HEK293 (cell line): ENCODE measurements around the gene ZMPSTE24.

ENCODE experiments used
- CTCF ChIA-PET: fragments of 350-600 bp; formaldehyde crosslinking; extraction: SDS; loops from one replicate; lab custom pipeline; 2021; ENCODE audit warnings: antibody characterized with exemption; lab: Yijun Ruan, JAX
- POLR2A ChIA-PET: fragments of 300-600 bp; formaldehyde crosslinking; extraction: SDS; loops from one replicate; lab custom pipeline; 2020; ENCODE audit warnings: antibody characterized with exemption, inconsistent platforms; lab: Yijun Ruan, JAX
- H3K27ac ChIP-seq: fragments of 200-500 bp; sonication (Bioruptor generic); 2 replicates; pipeline ENCODE4 v1.5.1; 2014; ENCODE audit warnings: low read depth, low read length, control low read depth, inconsistent platforms; ENCODE audit errors: extremely low read depth
- H3K36me3 ChIP-seq, 2 experiments: fragments of 200-500 bp in 1 of 2; sonication (Bioruptor generic) in 1 of 2; 1 replicate in 1 of 2; 2 replicates in 1 of 2; pipeline ENCODE4 v1.5.1; 2014 to 2017; ENCODE audit warnings: inconsistent platforms in 2 of 2, low read length in 2 of 2; ENCODE audit not compliant: control insufficient read depth in 2 of 2, insufficient read depth in 1 of 2
- H3K4me1 ChIP-seq: fragments of 200-500 bp; sonication (Bioruptor generic); 2 replicates; pipeline ENCODE4 v1.5.1; 2014; ENCODE audit warnings: mild to moderate bottlenecking, low read length, inconsistent platforms; ENCODE audit not compliant: control insufficient read depth, insufficient read depth
- H3K4me3 ChIP-seq: 2 replicates; pipeline ENCODE4 v1.5.1; 2011; ENCODE audit warnings: low read depth, mild to moderate bottlenecking, control low read depth, low read length, moderate library complexity
- H3K9me3 ChIP-seq: fragments of 200-500 bp; sonication (Bioruptor generic); 2 replicates; pipeline ENCODE4 v1.5.1; 2014; ENCODE audit warnings: low read depth, low read length, inconsistent platforms; ENCODE audit not compliant: control insufficient read depth, insufficient read depth
- AEBP2 ChIP-seq: fragments of 450-650 bp; formaldehyde crosslinking; IDR thresholded peaks from 2 replicates; pipeline ENCODE4 v1.5.1; 2016; ENCODE audit warnings: missing biosample characterization, missing genetic modification characterization, borderline replicate concordance
- EGR2 ChIP-seq: fragments of 450-650 bp; formaldehyde crosslinking; IDR thresholded peaks from 2 replicates; pipeline ENCODE4 v1.5.1; 2016; ENCODE audit warnings: low read depth, missing biosample characterization, missing genetic modification characterization
- GLI2 ChIP-seq: fragments of 450-650 bp; formaldehyde crosslinking; IDR thresholded peaks from 2 replicates; pipeline ENCODE4; 2017; ENCODE audit warnings: missing biosample characterization, missing genetic modification characterization, low read depth, borderline replicate concordance
- HIC1 ChIP-seq: fragments of 450-650 bp; formaldehyde crosslinking; IDR thresholded peaks from 2 replicates; pipeline ENCODE4 v1.5.1; 2016; ENCODE audit warnings: missing biosample characterization, missing genetic modification characterization
- KLF10 ChIP-seq: fragments of 450-650 bp; IDR thresholded peaks from 2 replicates; pipeline ENCODE4 v1.5.1; 2018; ENCODE audit warnings: missing biosample characterization, mild to moderate bottlenecking, missing genetic modification characterization
- MEIS1 ChIP-seq: sonication (generic); formaldehyde crosslinking; IDR thresholded peaks from 2 replicates; pipeline ENCODE4 v1.8.1; 2022; ENCODE audit warnings: missing genetic modification reagents, mild to moderate bottlenecking, borderline replicate concordance
- SALL2 ChIP-seq: fragments of 450-650 bp; formaldehyde crosslinking; IDR thresholded peaks from 2 replicates; pipeline ENCODE4 v1.5.0; 2017; ENCODE audit warnings: missing biosample characterization, mild to moderate bottlenecking, missing genetic modification characterization, borderline replicate concordance
- SP2 ChIP-seq: fragments of 450-650 bp; formaldehyde crosslinking; IDR thresholded peaks from 2 replicates; pipeline ENCODE4 v1.5.1; 2016; ENCODE audit warnings: missing biosample characterization, missing genetic modification characterization
- ZFHX2 ChIP-seq: fragments of 450-650 bp; formaldehyde crosslinking; conservative IDR thresholded peaks from 2 replicates; pipeline ENCODE4 v1.5.1; 2016; ENCODE audit warnings: missing biosample characterization, missing genetic modification characterization
- ZNF121 ChIP-seq: fragments of 450-650 bp; formaldehyde crosslinking; IDR thresholded peaks from 2 replicates; pipeline ENCODE4 v1.5.1; 2016; ENCODE audit warnings: missing biosample characterization, missing genetic modification characterization
- ZNF202 ChIP-seq: fragments of 450-650 bp; formaldehyde crosslinking; IDR thresholded peaks from 2 replicates; pipeline ENCODE4 v1.5.1; 2016; ENCODE audit warnings: missing biosample characterization, missing genetic modification characterization, borderline replicate concordance
- ZNF223 ChIP-seq: fragments of 450-650 bp; formaldehyde crosslinking; IDR thresholded peaks from 2 replicates; pipeline ENCODE4 v1.5.1; 2016; ENCODE audit warnings: missing biosample characterization, missing genetic modification characterization
- ZNF23 ChIP-seq: fragments of 450-650 bp; formaldehyde crosslinking; IDR thresholded peaks from 2 replicates; pipeline ENCODE4 v1.5.1; 2016; ENCODE audit warnings: missing biosample characterization, missing genetic modification characterization, borderline replicate concordance
- ZNF239 ChIP-seq: fragments of 450-650 bp; formaldehyde crosslinking; IDR thresholded peaks from 2 replicates; pipeline ENCODE4 v1.5.1; 2016; ENCODE audit warnings: missing biosample characterization, missing genetic modification characterization
- ZNF449 ChIP-seq: fragments of 450-650 bp; formaldehyde crosslinking; IDR thresholded peaks from 2 replicates; pipeline ENCODE4 v1.5.1; 2017; ENCODE audit warnings: missing biosample characterization, mild to moderate bottlenecking, missing genetic modification characterization, moderate library complexity
- ZNF580 ChIP-seq: fragments of 450-650 bp; formaldehyde crosslinking; IDR thresholded peaks from 2 replicates; pipeline ENCODE4 v1.5.1; 2016; ENCODE audit warnings: missing biosample characterization, missing genetic modification characterization
- ZNF596 ChIP-seq: fragments of 450-650 bp; IDR thresholded peaks from 2 replicates; pipeline ENCODE4 v1.5.0; 2018; ENCODE audit warnings: missing biosample characterization, mild to moderate bottlenecking, missing genetic modification characterization, moderate library complexity
- ZNF707 ChIP-seq: fragments of 450-650 bp; formaldehyde crosslinking; IDR thresholded peaks from 2 replicates; pipeline ENCODE4 v1.5.1; 2016; ENCODE audit warnings: missing biosample characterization, missing genetic modification characterization
- ZNF792 ChIP-seq: fragments of 450-650 bp; formaldehyde crosslinking; IDR thresholded peaks from 2 replicates; pipeline ENCODE4 v1.5.1; 2016; ENCODE audit warnings: missing biosample characterization, missing genetic modification characterization
- ZNF830 ChIP-seq: fragments of 450-650 bp; IDR thresholded peaks from 2 replicates; pipeline ENCODE4 v1.5.0; 2018; ENCODE audit warnings: missing biosample characterization, missing genetic modification characterization, low read depth, mild to moderate bottlenecking, moderate library complexity
- ZSCAN16 ChIP-seq: fragments of 450-650 bp; formaldehyde crosslinking; IDR thresholded peaks from 2 replicates; pipeline ENCODE4 v1.5.1; 2016; ENCODE audit warnings: missing biosample characterization, missing genetic modification characterization
- ZSCAN4 ChIP-seq: fragments of 450-650 bp; formaldehyde crosslinking; IDR thresholded peaks from 2 replicates; pipeline ENCODE4 v1.5.1; 2017; ENCODE audit warnings: missing biosample characterization, missing genetic modification characterization
- ZSCAN5A ChIP-seq: fragments of 450-650 bp; formaldehyde crosslinking; IDR thresholded peaks from 2 replicates; pipeline ENCODE4 v1.5.1; 2016; ENCODE audit warnings: missing biosample characterization, missing genetic modification characterization

ZMPSTE24 gene

GRCh38 chr1:40316595-40317393 is 58.8 kb downstream of the ZMPSTE24 start, which contains the start of gene COL9A2 (continued):
- TF ChIP-seq GLI2 (tag by site-specific recombination) (no peak), ZNF121 (tag by site-specific recombination) (no peak), SALL2 (tag by site-specific recombination) (no peak), ZSCAN5A (tag by site-specific recombination) (no peak), ZNF830 (tag by site-specific recombination) (no peak), ZNF239 (tag by site-specific recombination) (no peak), SP2 (tag by site-specific recombination) (peak; percentile 31; the same call in 1 of the 2 replicates), ZNF223 (tag by site-specific recombination) (no peak), ZNF707 (tag by site-specific recombination) (no peak), ZNF202 (tag by site-specific recombination) (no peak), KLF10 (no peak), ZSCAN16 (tag by site-specific recombination) (no peak), ZSCAN4 (tag by site-specific recombination) (no peak), AEBP2 (no peak), MEIS1 (CRISPR knock-in tag) (no peak), ZFHX2 (tag by site-specific recombination) (peak; percentile 81), ZNF792 (tag by site-specific recombination) (0 out of 2 replicates have a peak, but pooled peaks have one; percentile 31), EGR2 (tag by site-specific recombination) (peak; percentile 42; the same call in 1 of the 2 replicates), HIC1 (tag by site-specific recombination) (0 out of 2 replicates have a peak, but pooled peaks have one; percentile 24)

GRCh38 chr1:40317394-40318074 is 59.5 kb downstream of the ZMPSTE24 start:
- TF ChIP-seq ZNF580, result no peak
- peak; percentile 80; the same call in 1 of the 2 replicates for TF ChIP-seq ZNF449
- TF ChIP-seq ZNF596, result no peak
- no peak for TF ChIP-seq ZNF23
- TF ChIP-seq ZSCAN5A (tag by site-specific recombination), result no peak
- Histone ChIP-seq H3K27ac (no peak overlapping the region), H3K4me3 (no peak overlapping the region), H3K4me1 (no peaks in the 10 kb centered on the region; the same call in 1 of the 2 replicates), H3K9me3 (no peaks in the 10 kb centered on the region), H3K36me3 (no peaks in the 10 kb centered on the region)
- POLR2A ChIA-PET, result interaction anchor here (1.4 kb wide), 1 partner anchor 117 kb away, joined by 4 read pairs; no protein-coding TSS in a partner anchor
- CTCF ChIA-PET, result interaction anchor here (0.6 to 4.3 kb wide), 8 partner anchors 18 to 174 kb away, joined by 3 to 26 read pairs (median 5); no protein-coding TSS in a partner anchor
